ENCODE measurements around the gene RAB11FIP3.

GRCh38 chr16:523097-523741 is 97.8 kb downstream of the RAB11FIP3 start:
- TF ChIP-seq CTCF (IDR thresholded peaks at IDR 0.05) (no peak), POLR2A (IDR thresholded peaks at IDR 0.05) (no peak), POLR2AphosphoS5 (IDR thresholded peaks at IDR 0.05) (no peak)

Measured in breast epithelium (tissue), 3 donors.